GM10248 (cell line): ENCODE measurements around the gene JOSD1.

Source experiments
- CTCF ChIA-PET: fragments of 300-600 bp; sonication (Branson Sonifier 250); formaldehyde crosslinking; extraction: SDS; loops from one replicate; lab custom pipeline; 2021; ENCODE audit warnings: antibody characterized with exemption; lab: Yijun Ruan, JAX
- POLR2A ChIA-PET: fragments of 350-650 bp; sonication (Branson Sonifier 250); formaldehyde crosslinking; extraction: SDS; loops from one replicate; lab custom pipeline; 2020; ENCODE audit warnings: antibody characterized with exemption; lab: Yijun Ruan, JAX
- DNase-seq: peaks from one replicate; pipeline ENCODE4 v3.0.0; 2012; ENCODE audit errors: extremely low spot score
- CTCF ChIP-seq: IDR thresholded peaks from 2 replicates; pipeline ENCODE4 v1.5.1; 2012; ENCODE audit warnings: mild to moderate bottlenecking, low read depth; ENCODE audit errors: extremely low read depth, missing control alignments, control extremely low read depth

JOSD1 gene

GRCh38 chr22:38728871-38729796, 28.4 kb upstream of the JOSD1 start:
- ChIA-PET CTCF (interaction anchor here (1.2 to 2.0 kb wide), 2 partner anchors 11 to 16 kb away, joined by 4 to 5 read pairs; no protein-coding TSS in a partner anchor), POLR2A (interaction anchor here (1.1 to 1.2 kb wide), 2 partner anchors 15 to 19 kb away, joined by 3 to 7 read pairs; no protein-coding TSS in a partner anchor)
- no peak for TF ChIP-seq CTCF
- DNase-seq = no peak

DNA sequence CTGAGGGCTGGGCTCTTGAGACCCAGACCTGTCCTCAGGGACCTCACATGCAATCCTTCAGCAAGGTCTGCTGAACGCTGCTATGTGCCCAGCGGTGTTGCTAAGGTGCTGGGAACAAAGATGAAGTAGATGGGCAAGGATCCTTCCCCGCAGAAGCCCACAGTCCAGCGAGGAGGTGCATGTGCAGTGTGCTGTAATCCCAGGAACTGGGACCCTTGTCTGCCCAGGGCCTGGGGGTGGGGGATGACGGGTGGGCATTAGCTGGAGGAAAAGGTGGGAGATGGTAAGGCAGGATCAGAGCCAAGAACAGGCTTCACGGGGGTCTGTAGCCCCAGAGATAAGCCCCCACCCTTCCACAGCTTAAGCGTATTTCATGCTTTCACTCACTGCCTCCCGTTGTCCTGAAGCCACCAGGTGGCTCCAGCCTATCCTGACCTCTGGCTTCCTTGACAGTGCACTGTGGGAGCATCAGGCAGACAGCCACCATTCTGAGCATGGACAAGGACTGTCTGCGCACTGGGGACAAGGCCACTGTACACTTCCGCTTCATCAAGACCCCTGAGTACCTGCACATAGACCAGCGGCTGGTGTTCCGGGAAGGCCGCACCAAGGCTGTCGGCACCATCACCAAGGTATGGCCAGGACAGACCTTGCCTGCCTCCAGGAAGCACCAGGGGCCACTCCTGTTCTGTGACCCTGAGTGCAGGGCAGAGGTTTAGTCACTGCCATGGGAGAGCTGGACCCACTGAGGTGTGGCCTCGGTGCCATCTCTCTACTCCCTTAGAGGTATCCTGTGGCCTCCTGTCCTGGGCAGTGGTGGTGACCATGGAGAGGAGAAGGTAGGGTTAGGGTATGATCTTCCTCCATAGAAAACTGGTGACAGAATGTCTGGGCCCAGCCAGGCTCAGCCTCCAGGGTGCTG, 27.0 kb upstream of the JOSD1 start:
- no peak for DNase-seq
- TF ChIP-seq CTCF = no peak
- ChIA-PET POLR2A (no interaction called here), CTCF (interaction anchor here (1.5 to 7.5 kb wide), 3 partner anchors 7 to 15 kb away, joined by 3 to 70 read pairs (median 5); no protein-coding TSS in a partner anchor)

- TF ChIP-seq CTCF = no peak
- CTCF ChIA-PET = interaction anchor here (1.5 to 7.5 kb wide), 3 partner anchors 8 to 20 kb away, joined by 3 to 70 read pairs (median 9); no protein-coding TSS in a partner anchor
Observed at GRCh38 chr22:38727123-38727522, 26.4 kb upstream of the JOSD1 start.

GRCh38 chr22:38725900-38726655, 25.3 kb upstream of the JOSD1 start:
- ChIA-PET CTCF (interaction anchor here (1.2 to 7.5 kb wide), 5 partner anchors 9 to 36 kb away, joined by 3 to 70 read pairs (median 9); no protein-coding TSS in a partner anchor), POLR2A (no interaction called here)
- no peak for DNase-seq
- TF ChIP-seq CTCF = no peak

More at GRCh38 chr22:38727123-38727522, 26.4 kb upstream of the JOSD1 start:
- DNase-seq = no peak
- POLR2A ChIA-PET = no interaction called here

DNA sequence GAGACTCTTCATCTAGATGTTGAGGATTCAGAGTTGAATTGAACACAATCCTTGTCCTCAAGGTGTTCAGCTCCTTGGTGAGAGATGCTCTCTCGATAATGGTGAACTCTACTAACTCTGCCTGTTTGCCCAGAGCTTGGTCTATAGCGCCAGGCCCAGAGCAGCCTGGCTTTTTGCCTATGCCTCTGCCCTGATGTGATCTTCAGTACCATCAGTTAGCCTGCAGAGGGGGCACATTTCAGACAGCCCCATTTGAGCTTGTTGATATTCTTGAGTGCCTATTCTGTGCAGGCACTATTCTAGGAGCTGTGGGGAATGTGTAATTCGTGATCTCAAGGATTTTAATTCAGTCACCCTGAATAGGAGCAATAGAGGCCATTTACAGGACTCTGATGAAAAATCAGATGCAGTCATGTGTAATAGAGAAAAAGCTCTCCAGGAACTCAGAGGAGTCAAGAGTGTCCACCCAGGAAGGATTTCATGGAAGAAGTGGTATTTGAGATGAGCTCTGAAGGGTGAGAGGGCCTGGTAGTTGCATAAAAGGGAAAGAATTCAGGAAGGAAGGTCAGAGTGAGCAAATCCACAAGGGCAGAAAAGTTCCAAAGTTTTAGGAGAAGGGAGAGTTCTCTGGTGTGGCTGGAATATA, 24.3 kb upstream of the JOSD1 start:
- DNase-seq = no peak
- CTCF ChIA-PET = interaction anchor here (1.2 to 7.5 kb wide), 9 partner anchors 10 to 44 kb away, joined by 3 to 70 read pairs (median 8); no protein-coding TSS in a partner anchor
- peak; percentile 13 for TF ChIP-seq CTCF
- POLR2A ChIA-PET = no interaction called here
